Measurements from ENCODE around the gene MTAP. TPM values are rescaled to one million over a fixed set of nuclear protein-coding genes. Genes with fewer than 3 reads are reported as not detected.

The MTAP gene
- total and polyA plus RNA-seq, 9 of the 15 experiments (the other 6 are each of a cell fraction or from before 2014, with no cell fraction given) = 0.07 TPM; not detected in 8

DNA sequence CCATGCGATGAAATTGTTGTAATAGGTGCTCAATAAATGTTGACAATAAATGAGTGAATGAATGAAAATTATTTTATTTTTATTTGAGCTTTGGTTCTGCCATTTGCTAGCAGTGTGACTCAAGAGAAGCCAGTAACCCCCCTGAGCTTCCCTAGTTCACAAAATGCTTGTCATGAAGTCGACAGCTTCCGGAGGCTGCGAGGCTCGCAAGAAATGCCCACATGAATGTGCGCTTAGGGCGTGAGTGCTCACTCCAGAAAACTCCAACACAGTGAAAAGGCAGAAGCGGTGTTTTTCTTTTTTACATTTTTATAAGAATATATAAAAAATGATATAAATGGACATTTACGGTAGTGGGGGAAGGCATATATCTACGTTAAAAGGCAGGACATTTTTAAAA is 165.3 kb downstream of the MTAP start (continued):
- TF ChIP-seq, protein P1, sequence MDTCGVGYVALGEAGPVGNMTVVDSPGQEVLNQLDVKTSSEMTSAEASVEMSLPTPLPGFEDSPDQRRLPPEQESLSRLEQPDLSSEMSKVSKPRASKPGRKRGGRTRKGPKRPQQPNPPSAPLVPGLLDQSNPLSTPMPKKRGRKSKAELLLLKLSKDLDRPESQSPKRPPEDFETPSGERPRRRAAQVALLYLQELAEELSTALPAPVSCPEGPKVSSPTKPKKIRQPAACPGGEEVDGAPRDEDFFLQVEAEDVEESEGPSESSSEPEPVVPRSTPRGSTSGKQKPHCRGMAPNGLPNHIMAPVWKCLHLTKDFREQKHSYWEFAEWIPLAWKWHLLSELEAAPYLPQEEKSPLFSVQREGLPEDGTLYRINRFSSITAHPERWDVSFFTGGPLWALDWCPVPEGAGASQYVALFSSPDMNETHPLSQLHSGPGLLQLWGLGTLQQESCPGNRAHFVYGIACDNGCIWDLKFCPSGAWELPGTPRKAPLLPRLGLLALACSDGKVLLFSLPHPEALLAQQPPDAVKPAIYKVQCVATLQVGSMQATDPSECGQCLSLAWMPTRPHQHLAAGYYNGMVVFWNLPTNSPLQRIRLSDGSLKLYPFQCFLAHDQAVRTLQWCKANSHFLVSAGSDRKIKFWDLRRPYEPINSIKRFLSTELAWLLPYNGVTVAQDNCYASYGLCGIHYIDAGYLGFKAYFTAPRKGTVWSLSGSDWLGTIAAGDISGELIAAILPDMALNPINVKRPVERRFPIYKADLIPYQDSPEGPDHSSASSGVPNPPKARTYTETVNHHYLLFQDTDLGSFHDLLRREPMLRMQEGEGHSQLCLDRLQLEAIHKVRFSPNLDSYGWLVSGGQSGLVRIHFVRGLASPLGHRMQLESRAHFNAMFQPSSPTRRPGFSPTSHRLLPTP (IDR thresholded peaks at IDR 0.05; ENCODE audit: borderline replicate concordance, extremely low read depth, insufficient read length) = no peak
- TF ChIP-seq TAF1 (IDR thresholded peaks at IDR 0.05; ENCODE audit: control insufficient read depth, extremely low read depth, insufficient read depth, low read length, severe bottlenecking) (no peak), MTF1 (CRISPR knock-in tag; IDR thresholded peaks at IDR 0.05; ENCODE audit: borderline replicate concordance) (no peak), CCAR2 (IDR thresholded peaks at IDR 0.05; ENCODE audit: low read depth, low read length) (no peak), CEBPB (tag; IDR thresholded peaks at IDR 0.05) (no peak), DACH1 (IDR thresholded peaks at IDR 0.05; ENCODE audit: partially characterized antibody) (no peak), ZBED1 (IDR thresholded peaks at IDR 0.05) (no peak), CBFB (CRISPR knock-in tag; IDR thresholded peaks at IDR 0.05) (no peak), NFIC (IDR thresholded peaks at IDR 0.05) (no peak)
- TF ChIP-seq, protein P2, sequence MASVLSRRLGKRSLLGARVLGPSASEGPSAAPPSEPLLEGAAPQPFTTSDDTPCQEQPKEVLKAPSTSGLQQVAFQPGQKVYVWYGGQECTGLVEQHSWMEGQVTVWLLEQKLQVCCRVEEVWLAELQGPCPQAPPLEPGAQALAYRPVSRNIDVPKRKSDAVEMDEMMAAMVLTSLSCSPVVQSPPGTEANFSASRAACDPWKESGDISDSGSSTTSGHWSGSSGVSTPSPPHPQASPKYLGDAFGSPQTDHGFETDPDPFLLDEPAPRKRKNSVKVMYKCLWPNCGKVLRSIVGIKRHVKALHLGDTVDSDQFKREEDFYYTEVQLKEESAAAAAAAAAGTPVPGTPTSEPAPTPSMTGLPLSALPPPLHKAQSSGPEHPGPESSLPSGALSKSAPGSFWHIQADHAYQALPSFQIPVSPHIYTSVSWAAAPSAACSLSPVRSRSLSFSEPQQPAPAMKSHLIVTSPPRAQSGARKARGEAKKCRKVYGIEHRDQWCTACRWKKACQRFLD (CRISPR knock-in tag; IDR thresholded peaks at IDR 0.05) = no peak
- TF ChIP-seq, protein P3, sequence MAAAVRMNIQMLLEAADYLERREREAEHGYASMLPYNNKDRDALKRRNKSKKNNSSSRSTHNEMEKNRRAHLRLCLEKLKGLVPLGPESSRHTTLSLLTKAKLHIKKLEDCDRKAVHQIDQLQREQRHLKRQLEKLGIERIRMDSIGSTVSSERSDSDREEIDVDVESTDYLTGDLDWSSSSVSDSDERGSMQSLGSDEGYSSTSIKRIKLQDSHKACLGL (CRISPR knock-in tag; IDR thresholded peaks at IDR 0.05; ENCODE audit: borderline replicate concordance, poor library complexity, severe bottlenecking) = no peak
